CD4-positive, alpha-beta T cell treated with Interleukin-21 for 1 hour (primary cell): ENCODE data around the gene BEND5.

Experiments used
- DNase-seq: peaks from one replicate; pipeline ENCODE4 v3.0.0-alpha.2; 2020

The BEND5 gene

GRCh38 chr1:48678710-48679505, 97.8 kb downstream of the BEND5 start:
- no peak for DNase-seq
